GM19452 (cell line): ENCODE data around the gene ARHGAP21.

Experiments used
- ATAC-seq: cut with Tn5 transposase; IDR thresholded peaks from one replicate; pipeline ENCODE4 v1.9.1; 2021; ENCODE audit not compliant: unreplicated experiment

The ARHGAP21 gene

GRCh38 chr10:24542314-24543270 is 181.1 kb downstream of the ARHGAP21 start:
- no peak for ATAC-seq

GRCh38 chr10:24541239-24541753 is 182.4 kb downstream of the ARHGAP21 start:
- ATAC-seq, result no peak

GRCh38 chr10:24536636-24537035 is 187.1 kb downstream of the ARHGAP21 start:
- ATAC-seq, result no peak

GRCh38 chr10:24533981-24534380 is 189.7 kb downstream of the ARHGAP21 start:
- ATAC-seq, result no peak
